Measurements from ENCODE around the gene CACNA1E. TPM values are rescaled to one million over a fixed set of nuclear protein-coding genes. Genes with fewer than 3 reads are reported as not detected.
A peak's percentile ranks its signal among the peaks of the same experiment; 100 is the strongest.

The CACNA1E gene
- total and polyA plus RNA-seq, 2 of the 13 experiments (the other 11 are each of a cell fraction or from before 2014, with no cell fraction given) = not detected

GRCh38 chr1:181475580-181475979, 7.7 kb upstream of the CACNA1E start:
- ChIA-PET POLR2A (no interaction called here), CTCF (ENCODE audit: low intra/inter-chr PET ratio, low total read pairs) (no interaction called here)
- no peak overlapping the region for H3K27ac ChIP-seq (ENCODE audit: extremely low read length, insufficient read depth, low read length)
- intact Hi-C loops (cut with micrococcal nuclease; ENCODE audit: unreplicated experiment) = loop anchor here (10.0 kb wide), 1 partner anchor 579 kb away; no protein-coding TSS in a partner anchor
- H3K9ac ChIP-seq (ENCODE audit: insufficient read depth, low read depth, low read length) = no peak overlapping the region
- ATAC-seq (no peak), FAIRE-seq (no peak), DNase-seq (ENCODE audit: low spot score) (no peak)
- no peaks in the 10 kb centered on the region for H3K4me1 ChIP-seq (ENCODE audit: insufficient read depth, low read length)
- no peaks in the 10 kb centered on the region for H3K36me3 ChIP-seq (replicated peaks in 1 of 2; ENCODE audit: control insufficient read depth in 1 of 2, insufficient read depth in 2 of 2, low read length in 2 of 2)
- H3K27me3 ChIP-seq (ENCODE audit: control insufficient read depth in 1 of 2, insufficient read depth in 2 of 2, low read length in 2 of 2) = peaks cover 0 to 5% of the 10 kb centered on the region in 2 experiments; a peak in 2 of 5 replicates
- TF ChIP-seq CREB1 (IDR thresholded peaks at IDR 0.05) (peak; percentile 95), CREB1 (CRISPR knock-in tag; IDR thresholded peaks at IDR 0.05) (no peak), ZBTB39 (CRISPR knock-in tag; IDR thresholded peaks at IDR 0.05) (no peak), ATF7 (IDR thresholded peaks at IDR 0.05) (peak; percentile 99), ATF7 (CRISPR knock-in tag; IDR thresholded peaks at IDR 0.05) (no peak), PAWR (CRISPR knock-in tag; IDR thresholded peaks at IDR 0.05; ENCODE audit: borderline replicate concordance) (no peak)
- in situ Hi-C loops (cut with HindIII; ENCODE audit: extremely low pct_ligation_motif_present, low pct_unique_long_range_greater_than_20kb) = loop anchor here (5.0 to 10.0 kb wide), 2 partner anchors 202 to 589 kb away; partner anchors contain the start of gene ZNF648
- no peak overlapping the region for H3K4me3 ChIP-seq (replicated peaks in 1 of 3; ENCODE audit: insufficient read depth in 1 of 3, low read depth in 2 of 3, low read length in 3 of 3)
- WGBS (ENCODE audit: low lambda C conversion rate) = 3% methylated on average over 4 of the region's 4 CpGs
- H2AFZ ChIP-seq (ENCODE audit: low read length) = no peak overlapping the region
- BruUV-seq (replicated peaks) = no TSS peak
- no peak overlapping the region for H3K4me2 ChIP-seq (ENCODE audit: low read depth, low read length)
- H3K9me3 ChIP-seq (ENCODE audit: low read length) = no peaks in the 10 kb centered on the region
- H4K20me1 ChIP-seq (ENCODE audit: insufficient read depth, low read length) = no peaks in the 10 kb centered on the region
- H3K79me2 ChIP-seq (ENCODE audit: insufficient read depth, low read length) = no peaks in the 10 kb centered on the region

GRCh38 chr1:181476581-181476980, 6.7 kb upstream of the CACNA1E start:
- 4% methylated on average over 5 of the region's 8 CpGs for WGBS (ENCODE audit: low lambda C conversion rate)
- Histone ChIP-seq H3K9ac (ENCODE audit: insufficient read depth, low read depth, low read length) (no peak overlapping the region), H3K4me1 (ENCODE audit: insufficient read depth, low read length) (no peaks in the 10 kb centered on the region), H3K4me2 (ENCODE audit: low read depth, low read length) (no peak overlapping the region), H4K20me1 (ENCODE audit: insufficient read depth, low read length) (no peaks in the 10 kb centered on the region), H3K4me3 (replicated peaks in 1 of 3; ENCODE audit: insufficient read depth in 1 of 3, low read depth in 2 of 3, low read length in 3 of 3) (no peak overlapping the region), H3K27ac (ENCODE audit: extremely low read length, insufficient read depth, low read length) (no peak overlapping the region), H2AFZ (ENCODE audit: low read length) (no peak overlapping the region), H3K9me3 (ENCODE audit: low read length) (no peaks in the 10 kb centered on the region), H3K36me3 (replicated peaks in 1 of 2; ENCODE audit: control insufficient read depth in 1 of 2, insufficient read depth in 2 of 2, low read length in 2 of 2) (no peaks in the 10 kb centered on the region), H3K79me2 (ENCODE audit: insufficient read depth, low read length) (no peaks in the 10 kb centered on the region), H3K27me3 (ENCODE audit: control insufficient read depth in 1 of 2, insufficient read depth in 2 of 2, low read length in 2 of 2) (peaks cover 0 to 11% of the 10 kb centered on the region in 2 experiments; a peak in 2 of 5 replicates)
- in situ Hi-C loops (cut with HindIII; ENCODE audit: extremely low pct_ligation_motif_present, low pct_unique_long_range_greater_than_20kb) = loop anchor here (5.0 to 10.0 kb wide), 2 partner anchors 201 to 588 kb away; partner anchors contain the start of gene ZNF648
- TF ChIP-seq ZKSCAN1 (IDR thresholded peaks at IDR 0.05; ENCODE audit: low read length) (no peak), ZNF317 (CRISPR knock-in tag; IDR thresholded peaks at IDR 0.05) (no peak)
- CTCF ChIA-PET (ENCODE audit: low intra/inter-chr PET ratio, low total read pairs) = no interaction called here
- no peak for FAIRE-seq
- no peak for DNase-seq (ENCODE audit: low spot score)
- ATAC-seq = no peak
- POLR2A ChIA-PET = no interaction called here
- intact Hi-C loops (cut with micrococcal nuclease; ENCODE audit: unreplicated experiment) = loop anchor here (2.0 to 10.0 kb wide), 2 partner anchors 578 to 604 kb away; no protein-coding TSS in a partner anchor
- no TSS peak for BruUV-seq (replicated peaks)

All from HepG2 (cell line).